Activated CD8-positive, alpha-beta T cell treated with anti-CD3 and anti-CD28 coated beads for 36 hours (primary cell): ENCODE results near the gene C2orf81. TPM values are rescaled to one million over a fixed set of nuclear protein-coding genes. Genes with fewer than 3 reads are reported as not detected.

Source experiments
- ATAC-seq: fragments of 200-7000 bp; cut with Tn5 transposase; one replicate; pipeline ENCODE4 v1.10.0; 2021; ENCODE audit warnings: mild to moderate bottlenecking, moderate library complexity
- CTCF ChIA-PET: fragments of 350-600 bp; sonication (Branson Sonifier 250); formaldehyde crosslinking; loops from one replicate; lab custom pipeline; 2021; ENCODE audit warnings: antibody characterized with exemption; lab: Charles Lee
- POLR2A ChIA-PET: fragments of 350-600 bp; sonication (Branson Sonifier 250); formaldehyde crosslinking; loops from one replicate; lab custom pipeline; 2021; ENCODE audit warnings: antibody characterized with exemption; lab: Charles Lee
- DNase-seq: peaks from one replicate; pipeline ENCODE4 v3.0.0-alpha.2; 2020
- H3K27ac Mint-ChIP-seq: one replicate; pipeline ENCODE4 v1.8.0; 2021; ENCODE audit warnings: mild to moderate bottlenecking, mixed read lengths
- H3K27me3 Mint-ChIP-seq: one replicate; pipeline ENCODE4 v1.8.0; 2021; ENCODE audit warnings: mixed read lengths
- H3K36me3 Mint-ChIP-seq: one replicate; pipeline ENCODE4 v1.8.0; 2021; ENCODE audit warnings: low read depth, mixed read lengths
- H3K4me1 Mint-ChIP-seq: one replicate; pipeline ENCODE4 v1.8.0; 2021; ENCODE audit warnings: low read depth, mixed read lengths
- H3K4me3 Mint-ChIP-seq: one replicate; pipeline ENCODE4 v1.8.0; 2021; ENCODE audit warnings: mild to moderate bottlenecking, moderate library complexity, mixed read lengths
- H3K9me3 Mint-ChIP-seq: one replicate; pipeline ENCODE4 v1.8.0; 2021; ENCODE audit warnings: mixed read lengths
- CTCF ChIP-seq: fragments of 200-600 bp; IDR thresholded peaks from one replicate; pipeline ENCODE4 v1.8.0; 2022; ENCODE audit warnings: antibody characterized with exemption, mild to moderate bottlenecking
- intact Hi-C: fragments of 100-400 bp; cut with micrococcal nuclease; formaldehyde crosslinking; loops from one replicate; pipeline ENCODE4 v1.10.0; 2022
- total RNA-seq, 2 experiments: library from RNA; stranded (reverse); gene quantifications; one replicate each; pipeline ENCODE4 v1.2.3, GENCODE V29; 2021

Gene C2orf81
- total RNA-seq, 2 experiments from 2014 or later: 2.6 to 3.9 TPM

GRCh38 chr2:74406035-74406434 lies 15.4 kb downstream of the C2orf81 start:
- POLR2A ChIA-PET: no interaction called here
- H3K4me1 Mint-ChIP-seq: no peaks in the 10 kb centered on the region
- peaks cover 11% of the 10 kb centered on the region for H3K27me3 Mint-ChIP-seq
- DNase-seq: no peak
- no peak for TF ChIP-seq CTCF
- no peaks in the 10 kb centered on the region for H3K36me3 Mint-ChIP-seq
- no peak overlapping the region for H3K27ac Mint-ChIP-seq
- H3K4me3 Mint-ChIP-seq: no peak overlapping the region
- intact Hi-C loops: no loop called here
- CTCF ChIA-PET: no interaction called here
- no peaks in the 10 kb centered on the region for H3K9me3 Mint-ChIP-seq
- peak; percentile 37 for ATAC-seq

- intact Hi-C loops: no loop called here
- CTCF ChIA-PET: interaction anchor here (0.9 to 2.3 kb wide), 7 partner anchors 10 to 152 kb away, joined by 3 to 14 read pairs (median 3); no protein-coding TSS in a partner anchor
- no peak for ATAC-seq
- no peak for DNase-seq
- Mint-ChIP-seq H3K36me3 (no peaks in the 10 kb centered on the region), H3K4me1 (peaks cover 2% of the 10 kb centered on the region), H3K27ac (no peak overlapping the region), H3K4me3 (no peak overlapping the region), H3K27me3 (peaks cover 5% of the 10 kb centered on the region), H3K9me3 (no peaks in the 10 kb centered on the region)
- POLR2A ChIA-PET: interaction anchor here (1.2 kb wide), 1 partner anchor 10 kb away, joined by 3 read pairs; no protein-coding TSS in a partner anchor
- TF ChIP-seq CTCF: no peak
Measured at GRCh38 chr2:74401891-74402290, 19.5 kb downstream of the C2orf81 start.

- Mint-ChIP-seq H3K9me3 (no peaks in the 10 kb centered on the region), H3K4me3 (no peak overlapping the region), H3K27me3 (no peaks in the 10 kb centered on the region), H3K36me3 (no peaks in the 10 kb centered on the region), H3K4me1 (peaks cover 2% of the 10 kb centered on the region), H3K27ac (no peak overlapping the region)
- intact Hi-C loops: loop anchor here (10.0 kb wide), 1 partner anchor 145 kb away; no protein-coding TSS in a partner anchor
- POLR2A ChIA-PET: interaction anchor here (1.0 kb wide), 1 partner anchor 22 kb away, joined by 3 read pairs; no protein-coding TSS in a partner anchor
- CTCF ChIA-PET: interaction anchor here (1.2 to 1.9 kb wide), 5 partner anchors 12 to 150 kb away, joined by 3 to 9 read pairs (median 8); no protein-coding TSS in a partner anchor
- ATAC-seq: peak; percentile 85
- peak; percentile 67 for TF ChIP-seq CTCF
- DNase-seq: no peak
Measured at GRCh38 chr2:74399785-74400184, 21.6 kb downstream of the C2orf81 start.

- Mint-ChIP-seq H3K36me3 (no peaks in the 10 kb centered on the region), H3K9me3 (no peaks in the 10 kb centered on the region), H3K4me3 (no peak overlapping the region), H3K4me1 (peaks cover 2% of the 10 kb centered on the region), H3K27me3 (no peaks in the 10 kb centered on the region), H3K27ac (no peak overlapping the region)
- DNase-seq: no peak
- TF ChIP-seq CTCF: no peak
- no peak for ATAC-seq
- POLR2A ChIA-PET: no interaction called here
- intact Hi-C loops: loop anchor here (10.0 kb wide), 1 partner anchor 141 kb away; no protein-coding TSS in a partner anchor
- CTCF ChIA-PET: no interaction called here
Measured at GRCh38 chr2:74396149-74396548, 25.3 kb downstream of the C2orf81 start.

GRCh38 chr2:74393525-74393924 lies 27.9 kb downstream of the C2orf81 start:
- TF ChIP-seq CTCF: no peak
- no peak overlapping the region for H3K4me3 Mint-ChIP-seq
- no peaks in the 10 kb centered on the region for H3K27me3 Mint-ChIP-seq
- ATAC-seq: no peak
- ChIA-PET CTCF (interaction anchor here (3.1 to 3.6 kb wide), 2 partner anchors 62 to 143 kb away, joined by 15 to 24 read pairs; partner anchors contain the start of gene INO80B), POLR2A (no interaction called here)
- DNase-seq: no peak
- no peaks in the 10 kb centered on the region for H3K9me3 Mint-ChIP-seq
- H3K27ac Mint-ChIP-seq: no peak overlapping the region
- no peaks in the 10 kb centered on the region for H3K36me3 Mint-ChIP-seq
- intact Hi-C loops: loop anchor here (10.0 kb wide), 1 partner anchor 139 kb away; no protein-coding TSS in a partner anchor
- H3K4me1 Mint-ChIP-seq: peaks cover 2% of the 10 kb centered on the region
